Cardiac septum (tissue), 1 donor: Measurements from ENCODE around the gene FAHD2A. TPM values are rescaled to one million over a fixed set of nuclear protein-coding genes. Genes with fewer than 3 reads are reported as not detected.
"Not testable (repeated sequence)": the region's sequence is repeated elsewhere in the genome, so short reads cannot be mapped to it uniquely, and the experiment has no call there.

Source experiments
- DNase-seq: peaks from one replicate; pipeline ENCODE4 v3.0.0-alpha.2; 2020; ENCODE audit warnings: low spot score
- intact Hi-C: fragments of 100-400 bp; cut with DNase I; formaldehyde crosslinking; loops from one replicate; pipeline ENCODE4 v1.14.0; 2022
- total RNA-seq: library from RNA; stranded (reverse); fragmentation: NEBNext Ultra II Directional; extraction: Animal tissue kit (Norgen Biotek cat#: 25700); gene quantifications from one replicate; pipeline ENCODE4 v1.2.1, GENCODE V29; 2021
- donor health status: DM: no; HTN: no; CAD: no.

Gene FAHD2A
- total RNA-seq, 1 donor from 2014 or later: 28.8 TPM

DNA sequence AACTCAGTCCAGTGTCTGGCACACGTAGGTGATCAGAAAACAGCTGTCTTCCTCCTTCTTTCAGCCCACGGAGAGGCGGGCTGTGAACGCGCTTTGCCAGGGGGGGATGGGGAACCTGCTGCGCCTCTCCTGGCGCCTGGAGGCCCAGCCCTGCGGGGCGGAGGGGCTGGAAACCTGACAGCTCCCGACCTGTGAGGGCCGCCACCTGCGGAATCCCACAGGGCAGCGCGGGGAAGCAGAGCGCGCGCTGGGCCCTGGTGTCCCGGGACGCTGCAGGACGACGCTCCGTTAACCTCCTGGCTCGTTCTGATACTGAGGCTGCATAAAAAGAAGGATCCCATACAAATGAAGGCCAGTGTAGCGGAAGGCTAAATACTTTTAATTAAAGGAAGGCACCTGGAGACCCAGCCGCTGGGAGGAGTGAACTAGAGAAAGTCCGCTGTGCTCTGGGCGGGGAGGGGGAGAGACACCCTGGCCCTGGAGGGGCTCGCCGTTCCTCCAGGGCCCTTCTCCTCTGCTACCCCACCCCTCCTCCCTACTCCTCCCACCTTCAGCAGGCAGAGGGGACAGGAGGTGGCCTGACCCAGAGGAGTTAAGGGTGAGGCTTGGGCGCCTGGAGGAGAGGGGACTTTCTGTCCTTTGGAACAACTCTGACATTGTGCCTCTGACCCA lies 24.8 kb downstream of the FAHD2A start:
- DNase-seq, intact Hi-C loops: not testable (repeated sequence)

DNA sequence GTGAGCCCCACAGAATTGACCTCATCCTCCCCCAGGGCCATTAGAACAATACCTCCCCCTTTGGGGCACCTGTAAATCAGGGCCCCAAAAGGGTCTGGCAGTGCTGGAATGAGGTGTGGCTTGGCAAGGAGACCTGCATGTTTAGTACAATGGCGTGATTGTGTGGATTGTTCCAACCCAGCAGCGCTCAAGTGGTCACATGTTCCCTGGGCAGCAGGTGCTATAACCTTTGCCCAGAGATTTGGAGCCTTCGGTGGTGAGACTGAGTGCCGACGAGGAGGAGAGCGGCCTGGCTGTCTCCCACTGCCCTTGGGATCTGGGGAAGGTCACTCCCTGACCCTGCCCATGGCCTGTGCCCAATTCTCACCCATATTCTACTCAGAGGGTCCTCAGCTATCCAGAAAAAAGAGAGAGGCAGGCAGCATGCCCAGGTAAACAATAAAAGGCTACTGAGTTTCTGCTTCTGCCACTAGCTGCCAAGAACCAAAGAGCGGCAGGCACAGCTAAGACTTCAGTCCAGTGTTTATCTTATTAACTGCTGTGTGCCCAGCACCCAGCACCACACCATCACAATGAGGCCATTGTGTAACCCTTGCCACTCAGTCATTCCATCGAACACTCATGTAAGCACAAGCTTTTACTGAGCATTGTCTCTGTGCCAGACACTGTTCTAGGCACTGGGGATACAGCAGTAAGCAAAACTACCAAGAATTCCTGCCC lies 27.4 kb downstream of the FAHD2A start:
- DNase-seq, intact Hi-C loops: not testable (repeated sequence)

DNA sequence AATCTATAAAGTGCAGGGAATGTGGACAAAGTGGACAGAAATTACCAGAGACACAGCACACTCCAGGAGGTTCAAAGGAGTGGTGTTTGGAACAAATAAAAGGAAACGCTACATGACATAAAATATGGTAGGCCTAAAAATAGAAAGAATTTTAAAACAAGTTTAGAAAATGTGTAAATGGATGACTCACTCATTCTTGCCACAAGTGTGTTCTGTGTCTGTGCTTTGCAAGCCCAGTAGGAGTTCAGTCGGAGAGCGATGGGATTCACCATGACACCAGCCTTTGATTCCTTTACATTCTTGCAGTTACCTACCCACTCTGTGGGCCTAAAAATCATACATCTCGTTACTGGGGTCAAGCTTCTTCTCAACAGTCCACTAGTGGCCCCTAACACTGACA lies 30.9 kb downstream of the FAHD2A start:
- intact Hi-C loops, DNase-seq: not testable (repeated sequence)

DNA sequence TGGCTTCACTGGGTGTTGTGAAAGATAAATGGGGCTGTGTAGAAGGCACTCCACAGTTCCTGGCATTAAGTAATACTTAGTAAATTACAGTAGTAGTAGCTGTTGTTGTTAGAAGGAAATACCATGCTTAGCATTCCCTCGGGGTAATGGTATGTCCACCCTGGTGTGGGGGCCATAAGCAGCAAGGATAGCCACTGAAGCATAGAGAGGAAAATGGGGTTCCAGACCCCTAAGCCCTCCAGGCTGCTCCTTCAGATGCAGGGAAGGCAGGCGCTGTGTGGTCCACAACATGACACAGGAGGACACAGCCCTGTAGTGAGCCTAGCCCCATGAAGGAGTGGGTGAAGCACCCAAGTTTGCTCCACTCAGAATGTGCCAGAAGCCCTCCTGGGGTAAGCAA lies 31.5 kb downstream of the FAHD2A start:
- intact Hi-C loops, DNase-seq: not testable (repeated sequence)

DNA sequence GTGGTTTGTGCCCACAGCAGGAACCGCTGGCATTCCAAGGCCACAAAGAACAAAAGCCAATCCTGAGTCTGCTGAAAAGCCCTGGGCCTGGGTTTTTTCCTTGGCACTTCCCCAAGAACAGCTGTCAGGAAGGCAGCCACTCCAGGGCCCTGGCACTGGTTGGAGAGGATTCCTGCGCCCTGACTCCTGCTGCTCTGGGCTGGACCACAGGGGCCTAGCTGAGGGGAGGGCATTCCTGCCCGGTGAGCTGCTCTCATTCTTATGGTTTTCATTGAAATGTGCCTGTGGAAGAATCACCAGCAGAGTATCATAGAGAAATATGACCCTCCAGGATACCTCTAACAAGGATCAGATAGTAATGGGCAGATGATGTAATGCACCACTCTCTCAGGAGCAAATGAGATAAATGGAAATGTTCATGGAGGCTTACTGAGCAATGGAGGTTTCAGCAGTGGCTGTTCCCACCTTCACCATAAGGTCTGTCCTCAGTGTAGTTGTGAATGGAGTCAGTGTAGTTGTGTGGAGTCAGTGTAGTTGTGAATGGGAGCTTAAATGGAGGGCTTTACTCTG lies 32.1 kb downstream of the FAHD2A start:
- DNase-seq, intact Hi-C loops: not testable (repeated sequence)

DNA sequence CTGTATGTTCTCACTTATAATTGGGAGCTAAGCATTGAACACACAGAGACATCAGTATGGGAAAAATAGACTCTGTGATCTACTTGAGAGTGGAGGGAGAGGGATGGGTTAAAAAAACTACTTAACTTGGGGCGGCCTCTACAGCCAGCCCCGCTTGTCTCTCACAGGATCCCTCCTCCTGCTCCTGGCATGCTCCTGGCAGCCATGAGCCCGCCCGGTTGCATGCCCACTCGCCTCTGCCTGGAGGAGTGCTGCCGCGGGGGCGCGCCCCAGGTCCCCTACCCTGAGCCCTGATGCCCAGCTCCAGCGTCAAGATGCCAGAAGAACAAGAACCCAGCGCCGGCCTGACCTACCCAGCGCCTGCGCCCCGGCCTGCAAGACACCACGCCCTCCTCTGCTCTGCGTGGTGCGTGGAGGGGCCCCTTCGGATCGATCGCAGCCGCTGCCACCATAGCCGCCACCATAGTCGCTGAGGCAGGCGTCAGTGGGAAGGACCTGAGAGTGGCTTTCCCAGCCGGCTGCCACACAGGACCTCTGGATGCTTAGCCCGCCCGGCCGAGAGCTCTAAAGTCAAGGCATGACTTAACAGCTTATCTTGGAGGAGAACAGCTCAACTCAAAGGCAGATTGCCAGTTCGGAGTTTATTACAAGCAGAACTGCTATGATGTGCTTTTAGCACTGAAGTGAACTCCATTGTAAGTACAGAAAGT lies 32.8 kb downstream of the FAHD2A start:
- intact Hi-C loops, DNase-seq: not testable (repeated sequence)

DNA sequence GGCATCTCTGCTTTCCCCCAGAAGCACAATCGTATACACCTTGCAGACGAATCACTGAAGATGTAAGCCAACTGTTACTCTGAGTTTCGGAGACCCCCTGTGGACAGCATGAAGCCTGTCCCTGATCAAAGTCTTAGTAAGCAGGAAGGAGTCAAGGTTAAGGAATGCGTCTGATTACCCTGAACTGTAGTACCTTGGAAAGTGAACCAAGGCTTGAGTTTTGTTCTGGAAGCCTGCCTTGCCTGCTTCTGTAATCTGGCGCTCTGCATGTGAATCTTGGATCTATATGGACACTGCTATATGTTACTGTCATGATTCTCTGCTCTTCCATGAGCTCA lies 33.3 kb downstream of the FAHD2A start:
- DNase-seq, intact Hi-C loops: not testable (repeated sequence)

DNA sequence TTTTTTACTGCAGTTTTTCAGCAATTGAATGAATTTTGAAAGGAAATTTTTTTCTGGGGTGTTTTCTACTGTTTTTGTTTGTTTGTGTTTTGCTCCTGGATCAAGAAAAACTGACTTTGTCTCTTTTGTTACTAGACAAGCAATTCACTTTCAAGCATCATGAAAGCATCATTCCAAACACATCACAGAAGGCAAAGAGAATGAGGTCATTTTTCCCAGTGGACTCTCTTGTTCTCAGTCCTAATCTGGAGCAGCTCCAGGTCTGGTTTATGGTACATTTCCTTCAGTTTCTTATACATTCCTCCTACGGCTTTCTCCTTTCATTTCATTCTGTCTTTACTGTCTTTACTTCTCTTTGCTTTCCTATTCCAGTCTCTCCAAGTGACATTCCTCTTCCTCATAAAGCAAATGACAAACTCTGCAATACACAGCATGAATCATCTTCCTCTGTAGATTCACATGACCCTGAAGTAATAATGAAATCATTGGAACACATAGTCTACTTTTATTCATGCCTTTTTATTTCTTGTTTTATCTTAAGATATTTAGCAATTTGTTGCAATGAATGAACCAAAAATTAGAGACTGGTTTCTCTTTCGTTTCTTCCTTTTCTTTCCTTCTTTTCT lies 40.1 kb downstream of the FAHD2A start:
- DNase-seq, intact Hi-C loops: not testable (repeated sequence)

DNA sequence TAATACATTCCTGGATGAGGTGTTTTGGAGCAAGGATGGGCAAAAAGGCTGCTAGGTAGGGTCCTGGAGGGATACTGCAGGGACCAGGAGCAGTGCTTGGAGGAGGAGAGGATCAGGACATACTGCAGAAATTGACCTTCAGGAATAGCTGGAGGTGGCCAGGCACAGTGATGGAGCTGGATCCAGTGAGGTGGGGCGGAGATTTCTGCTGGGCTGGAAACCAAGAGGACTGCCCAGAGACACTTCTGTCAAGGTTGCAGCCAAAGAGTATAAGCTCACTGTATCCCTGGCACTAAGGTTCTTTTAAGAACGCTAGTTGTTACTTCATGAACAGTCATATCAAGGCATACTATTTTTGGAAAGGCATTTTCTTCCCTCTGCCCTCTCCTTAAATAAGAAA lies 42.8 kb downstream of the FAHD2A start:
- intact Hi-C loops: not testable (repeated sequence)

DNA sequence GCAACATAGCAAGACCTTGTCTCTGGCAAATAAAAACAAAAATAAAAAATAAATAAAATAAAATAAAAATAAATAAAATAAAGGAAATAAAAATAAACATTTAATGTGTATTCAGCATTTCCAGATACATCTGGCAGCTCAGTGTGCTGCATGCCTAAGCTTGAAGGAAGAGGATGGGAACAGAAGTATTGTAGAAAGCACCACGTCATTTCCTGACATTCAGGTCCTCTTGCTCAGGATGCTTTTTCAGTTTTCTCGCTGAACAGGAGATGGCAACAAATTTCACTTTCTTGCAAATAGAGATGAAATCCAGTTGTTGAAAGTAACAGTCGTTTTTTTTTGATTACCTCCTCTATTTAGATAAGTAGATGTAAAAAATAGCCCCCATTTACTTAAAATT lies 60.8 kb downstream of the FAHD2A start:
- intact Hi-C loops, DNase-seq: not testable (repeated sequence)

More for the DNA sequence above, 42.8 kb downstream of the FAHD2A start:
- not testable (repeated sequence) for DNase-seq

Other genes with a start within 250 kb of the FAHD2A start
- gene ZNF514, start 242.9 kb upstream of the FAHD2A start, total RNA-seq: 14.7 TPM
- gene ZNF2, start 236.9 kb upstream of the FAHD2A start, total RNA-seq: 4.1 TPM
- gene ZNF892, start 195.2 kb upstream of the FAHD2A start, total RNA-seq: 4.8 TPM
- 0.83 TPM for gene PROM2, start 128.3 kb upstream of the FAHD2A start, total RNA-seq
- gene KCNIP3, start 105.4 kb upstream of the FAHD2A start, total RNA-seq: 6.5 TPM
- gene TRIM43B, start 82.0 kb downstream of the FAHD2A start, total RNA-seq: not detected
- not detected for gene TRIM43, start 189.3 kb downstream of the FAHD2A start, total RNA-seq